Measurements from ENCODE around the gene XYLT1. TPM values are rescaled to one million over a fixed set of nuclear protein-coding genes. Genes with fewer than 3 reads are reported as not detected.
A peak's percentile ranks its signal among the peaks of the same experiment; 100 is the strongest.

Gene XYLT1
- total RNA-seq, 3 donors from 2014 or later (not counting 1 experiment from before 2014, with no cell fraction given), result 40.9 to 55.5 (median 43.8) TPM

- Histone ChIP-seq H3K9me3 (ENCODE audit: control insufficient read depth, insufficient read depth, low read length) (no peaks in the 10 kb centered on the region), H3K27ac (ENCODE audit: low read length) (no peak overlapping the region), H3K27me3 (ENCODE audit: control insufficient read depth, insufficient read depth, low read length) (no peaks in the 10 kb centered on the region), H3K36me3 (ENCODE audit: control insufficient read depth, insufficient read depth, low read length) (peaks cover 4% of the 10 kb centered on the region), H3K4me1 (ENCODE audit: control insufficient read depth, insufficient read depth, low read length) (peaks cover 57% of the 10 kb centered on the region), H3K4me3 (ENCODE audit: low read length) (no peak overlapping the region)
- WGBS (ENCODE audit: insufficient coverage), result 93% methylated on average over 5 of the region's 5 CpGs
- Mint-ChIP-seq H3K4me1 (peaks cover 69 to 76% of the 10 kb centered on the region in 2 donors), H3K27me3 (ENCODE audit: low read depth in 2 of 2) (no peaks in the 10 kb centered on the region), H3K36me3 (no peaks in the 10 kb centered on the region), H3K9me3 (no peaks in the 10 kb centered on the region), H3K4me3 (no peak overlapping the region), H3K27ac (peak overlapping the region; percentile 32 to 91)
- ATAC-seq (no peak), DNase-seq (no peak)
- intact Hi-C loops (cut with micrococcal nuclease), result loop anchor here (5.0 kb wide), 1 partner anchor 105 kb away; no protein-coding TSS in a partner anchor
- no peak for TF ChIP-seq CTCF (IDR thresholded peaks at IDR 0.05)
Observed at GRCh38 chr16:17447101-17447569, 23.6 kb downstream of the XYLT1 start.

- TF ChIP-seq CTCF (IDR thresholded peaks at IDR 0.05), result no peak
- no peak overlapping the region for H3K4me3 ChIP-seq (ENCODE audit: low read length)
- ATAC-seq, result no peak
- 89% methylated on average over 10 of the region's 10 CpGs for WGBS (ENCODE audit: insufficient coverage)
- H3K27me3 ChIP-seq (ENCODE audit: control insufficient read depth, insufficient read depth, low read length), result no peaks in the 10 kb centered on the region
- H3K27ac ChIP-seq (ENCODE audit: low read length), result no peak overlapping the region
- H3K4me1 Mint-ChIP-seq, result peaks cover 69 to 77% of the 10 kb centered on the region in 2 donors
- peak overlapping the region in 1 of 2 donors; percentile 32 for H3K27ac Mint-ChIP-seq
- intact Hi-C loops (cut with micrococcal nuclease), result loop anchor here (5.0 kb wide), 1 partner anchor 104 kb away; no protein-coding TSS in a partner anchor
- H3K9me3 ChIP-seq (ENCODE audit: control insufficient read depth, insufficient read depth, low read length), result no peaks in the 10 kb centered on the region
- H3K4me1 ChIP-seq (ENCODE audit: control insufficient read depth, insufficient read depth, low read length), result peaks cover 54% of the 10 kb centered on the region
- no peaks in the 10 kb centered on the region for H3K9me3 Mint-ChIP-seq
- H3K36me3 ChIP-seq (ENCODE audit: control insufficient read depth, insufficient read depth, low read length), result peaks cover 4% of the 10 kb centered on the region
- no peak for DNase-seq
- H3K27me3 Mint-ChIP-seq (ENCODE audit: low read depth in 2 of 2), result no peaks in the 10 kb centered on the region
- H3K4me3 Mint-ChIP-seq, result no peak overlapping the region
- H3K36me3 Mint-ChIP-seq, result no peaks in the 10 kb centered on the region
Observed at GRCh38 chr16:17446661-17447060, 24.1 kb downstream of the XYLT1 start.

GRCh38 chr16:17445421-17445820, 25.3 kb downstream of the XYLT1 start:
- intact Hi-C loops (cut with micrococcal nuclease), result loop anchor here (5.0 kb wide), 1 partner anchor 103 kb away; no protein-coding TSS in a partner anchor
- no peak for DNase-seq
- H3K4me1 Mint-ChIP-seq, result peaks cover 65 to 71% of the 10 kb centered on the region in 2 donors

More at GRCh38 chr16:17445421-17445820, 25.3 kb downstream of the XYLT1 start:
- Histone ChIP-seq H3K4me3 (ENCODE audit: low read length) (no peak overlapping the region), H3K27ac (ENCODE audit: low read length) (no peak overlapping the region), H3K27me3 (ENCODE audit: control insufficient read depth, insufficient read depth, low read length) (no peaks in the 10 kb centered on the region), H3K36me3 (ENCODE audit: control insufficient read depth, insufficient read depth, low read length) (peaks cover 4% of the 10 kb centered on the region), H3K9me3 (ENCODE audit: control insufficient read depth, insufficient read depth, low read length) (no peaks in the 10 kb centered on the region), H3K4me1 (ENCODE audit: control insufficient read depth, insufficient read depth, low read length) (peaks cover 43% of the 10 kb centered on the region)
- no peak for ATAC-seq
- TF ChIP-seq CTCF (IDR thresholded peaks at IDR 0.05), result no peak
- Mint-ChIP-seq H3K9me3 (no peaks in the 10 kb centered on the region), H3K27me3 (ENCODE audit: low read depth in 2 of 2) (no peaks in the 10 kb centered on the region), H3K4me3 (no peak overlapping the region), H3K27ac (no peak overlapping the region), H3K36me3 (no peaks in the 10 kb centered on the region)
- WGBS (ENCODE audit: insufficient coverage), result 93% methylated on average over 12 of the region's 12 CpGs

Data from natural killer cell (primary cell).